ENCODE results near the gene RALGPS1. TPM values are rescaled to one million over a fixed set of nuclear protein-coding genes. Genes with fewer than 3 reads are reported as not detected.

RALGPS1 gene
- total RNA-seq, 4 donors from 2014 or later, result 7.3 to 22.4 (median 15.4) TPM

- 92 to 94% methylated on average over 19 of the region's 19 CpGs for WGBS, 2 donors
- no peak overlapping the region for H3K4me3 ChIP-seq (ENCODE audit: low read depth, poor library complexity, severe bottlenecking)
- no peak for DNase-seq (ENCODE audit: low spot score in 2 of 2)
- intact Hi-C loops (cut with DNase I; ENCODE audit: low total_unique reads), result no loop called here
- no peak for TF ChIP-seq CTCF (IDR thresholded peaks at IDR 0.05)
- no peak for TF ChIP-seq POLR2A (IDR thresholded peaks at IDR 0.05)
Observed at GRCh38 chr9:127195976-127196825, 281.6 kb downstream of the RALGPS1 start.

- no peak overlapping the region for H3K4me3 ChIP-seq (ENCODE audit: low read depth, poor library complexity, severe bottlenecking)
- 71 to 97% methylated on average over 3 of the region's 3 CpGs for WGBS, 2 donors
- no peak for DNase-seq (ENCODE audit: low spot score in 2 of 2)
- TF ChIP-seq POLR2A (IDR thresholded peaks at IDR 0.05) (no peak), CTCF (IDR thresholded peaks at IDR 0.05) (no peak)
- intact Hi-C loops (cut with DNase I; ENCODE audit: low total_unique reads), result no loop called here
Observed at GRCh38 chr9:127196826-127197145, 282.2 kb downstream of the RALGPS1 start.

- WGBS, 2 donors, result 87 to 92% methylated on average over 11 to 13 of the region's 13 CpGs
- DNase-seq (ENCODE audit: low spot score in 2 of 2), result no peak
- TF ChIP-seq CTCF (IDR thresholded peaks at IDR 0.05) (no peak), POLR2A (IDR thresholded peaks at IDR 0.05) (no peak)
- no peak overlapping the region for H3K4me3 ChIP-seq (ENCODE audit: low read depth, poor library complexity, severe bottlenecking)
- intact Hi-C loops (cut with DNase I; ENCODE audit: low total_unique reads), result no loop called here
Observed at GRCh38 chr9:127197186-127197860, 282.7 kb downstream of the RALGPS1 start.

GRCh38 chr9:127197861-127198430, 283.4 kb downstream of the RALGPS1 start:
- no peak for DNase-seq (ENCODE audit: low spot score in 2 of 2)
- intact Hi-C loops (cut with DNase I; ENCODE audit: low total_unique reads), result no loop called here
- 80 to 92% methylated on average over 8 of the region's 8 CpGs for WGBS, 2 donors
- TF ChIP-seq CTCF (IDR thresholded peaks at IDR 0.05) (no peak), POLR2A (IDR thresholded peaks at IDR 0.05) (no peak)
- no peak overlapping the region for H3K4me3 ChIP-seq (ENCODE audit: low read depth, poor library complexity, severe bottlenecking)

GRCh38 chr9:127198587-127198986, 284.0 kb downstream of the RALGPS1 start:
- no peak for DNase-seq (ENCODE audit: low spot score in 2 of 2)
- no peak overlapping the region for H3K4me3 ChIP-seq (ENCODE audit: low read depth, poor library complexity, severe bottlenecking)
- WGBS, 2 donors, result 81 to 85% methylated on average over 6 to 7 of the region's 7 CpGs
- intact Hi-C loops (cut with DNase I; ENCODE audit: low total_unique reads), result no loop called here
- TF ChIP-seq POLR2A (IDR thresholded peaks at IDR 0.05) (no peak), CTCF (IDR thresholded peaks at IDR 0.05) (no peak)

Data from lower leg skin (tissue), 4 donors.